MG63 (cell line): ENCODE measurements around the gene UVSSA. TPM values are rescaled to one million over a fixed set of nuclear protein-coding genes. Genes with fewer than 3 reads are reported as not detected.
"Not testable (repeated sequence)": the region's sequence is repeated elsewhere in the genome, so short reads cannot be mapped to it uniquely, and the experiment has no call there.

Experiments used
- DNase-seq: peaks from one replicate; pipeline ENCODE4 v3.0.0-alpha.2; 2020
- H3K27me3 ChIP-seq: fragments of 250-450 bp; sonication (Bioruptor Pico); 2 replicates; pipeline ENCODE4 v1.5.1; 2020; ENCODE audit warnings: mild to moderate bottlenecking, moderate library complexity
- H3K36me3 ChIP-seq: fragments of 250-450 bp; sonication (Bioruptor Pico); 2 replicates; pipeline ENCODE4 v1.5.1; 2020; ENCODE audit warnings: mild to moderate bottlenecking, moderate library complexity
- H3K4me3 ChIP-seq: fragments of 250-450 bp; sonication (Bioruptor Pico); 2 replicates; pipeline ENCODE4 v1.5.1; 2020; ENCODE audit warnings: mild to moderate bottlenecking, moderate library complexity
- H3K9me3 ChIP-seq: fragments of 250-450 bp; sonication (Bioruptor Pico); 2 replicates; pipeline ENCODE4 v1.5.1; 2020; ENCODE audit warnings: mild to moderate bottlenecking, moderate library complexity
- total RNA-seq: library from RNA; depleted of rRNA; stranded (reverse); fragments of >200 nt; shearing (Covaris generic); gene quantifications from 2 replicates; pipeline ENCODE4 v1.2.3, GENCODE V29; 2014; ENCODE audit warnings: low replicate concordance

The UVSSA gene
- total RNA-seq, 1 experiment from 2014 or later: 1.2 TPM

DNA sequence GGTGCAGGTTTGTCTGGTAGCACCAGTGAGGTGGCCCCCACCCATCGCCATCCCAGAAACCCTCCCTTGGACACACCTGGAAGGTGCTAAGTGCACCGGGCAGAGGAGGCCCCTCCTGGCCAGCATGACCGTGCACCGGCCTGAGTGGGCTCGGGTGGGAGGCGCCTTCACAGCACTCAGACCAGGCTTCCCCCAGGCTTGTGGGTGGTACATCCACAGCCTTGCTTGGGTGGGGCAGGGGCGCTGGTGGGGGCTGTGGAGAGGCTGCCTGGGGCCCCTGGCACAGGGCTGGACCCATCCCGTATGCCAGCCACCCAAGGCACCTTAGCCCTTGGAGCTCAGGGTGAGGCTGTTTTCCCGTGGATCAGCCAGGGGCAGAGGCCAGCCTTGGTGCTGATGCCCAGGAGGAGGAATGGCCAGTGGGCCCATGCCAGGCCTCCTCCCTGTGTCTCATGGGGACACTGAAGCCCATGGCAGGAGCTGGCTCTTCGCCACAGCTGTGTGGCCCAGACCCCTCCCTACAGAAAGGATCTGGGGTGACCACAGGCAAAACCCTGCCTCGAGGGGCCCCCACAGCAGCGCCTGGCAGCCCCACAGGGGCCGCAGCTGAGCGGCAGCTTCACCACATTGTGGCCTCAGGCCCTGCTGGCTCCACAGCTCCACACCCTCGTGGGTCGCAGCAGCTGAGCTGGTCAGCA, 37.8 kb downstream of the UVSSA start:
- no peak for DNase-seq
- Histone ChIP-seq H3K27me3 (no peaks in the 10 kb centered on the region), H3K9me3 (no peaks in the 10 kb centered on the region), H3K36me3 (no peaks in the 10 kb centered on the region), H3K4me3 (no peak overlapping the region)

DNA sequence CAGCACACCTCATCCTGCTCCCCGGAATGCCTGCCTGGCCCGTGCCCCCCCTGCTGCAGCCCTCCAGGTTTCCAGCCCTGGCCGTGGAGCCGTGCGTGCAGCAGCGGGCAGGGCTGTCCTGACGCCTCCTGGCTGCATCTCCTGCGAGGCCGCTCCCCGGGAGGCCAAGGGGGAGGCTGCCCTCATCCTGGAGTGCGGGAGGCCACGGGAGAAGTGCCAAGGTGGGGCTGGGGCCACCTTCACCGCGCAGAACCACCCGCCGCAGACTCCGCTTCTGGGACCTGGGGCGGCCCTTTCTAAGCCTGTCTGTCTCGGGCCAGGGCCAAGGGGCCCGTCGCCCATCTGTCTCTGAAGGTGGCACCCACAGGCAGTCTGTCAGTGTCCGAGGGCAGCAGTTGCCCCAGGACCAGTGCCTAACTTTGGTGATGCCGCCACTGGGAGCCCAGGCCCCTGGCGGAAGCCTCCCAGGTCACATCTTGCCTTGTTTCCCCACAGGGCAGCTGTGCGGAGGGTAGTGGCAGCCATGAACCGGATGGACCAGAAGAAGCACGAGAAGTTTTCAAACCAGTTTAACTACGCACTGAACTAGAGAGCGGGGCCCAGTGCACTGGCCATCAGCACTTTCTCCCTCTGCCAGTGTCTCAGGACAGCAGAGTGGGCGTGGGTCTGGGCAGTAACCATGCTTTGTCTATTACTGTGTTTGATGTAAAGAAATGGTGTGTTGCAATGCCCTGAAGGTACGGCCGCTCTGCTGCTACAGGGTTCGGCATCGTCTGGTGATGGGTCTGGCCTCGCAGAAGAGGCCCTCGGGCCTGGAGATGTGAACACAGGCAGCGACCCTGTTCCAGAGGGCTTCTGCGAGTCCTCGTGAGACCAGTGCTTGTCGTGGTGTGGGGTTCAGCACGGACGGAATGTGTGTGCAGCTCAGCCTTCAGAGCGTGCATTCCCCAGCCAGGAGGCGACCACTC, 38.6 kb downstream of the UVSSA start:
- H3K36me3 ChIP-seq: no peaks in the 10 kb centered on the region
- H3K27me3 ChIP-seq: no peaks in the 10 kb centered on the region
- DNase-seq: no peak
- no peaks in the 10 kb centered on the region for H3K9me3 ChIP-seq
- no peak overlapping the region for H3K4me3 ChIP-seq

DNA sequence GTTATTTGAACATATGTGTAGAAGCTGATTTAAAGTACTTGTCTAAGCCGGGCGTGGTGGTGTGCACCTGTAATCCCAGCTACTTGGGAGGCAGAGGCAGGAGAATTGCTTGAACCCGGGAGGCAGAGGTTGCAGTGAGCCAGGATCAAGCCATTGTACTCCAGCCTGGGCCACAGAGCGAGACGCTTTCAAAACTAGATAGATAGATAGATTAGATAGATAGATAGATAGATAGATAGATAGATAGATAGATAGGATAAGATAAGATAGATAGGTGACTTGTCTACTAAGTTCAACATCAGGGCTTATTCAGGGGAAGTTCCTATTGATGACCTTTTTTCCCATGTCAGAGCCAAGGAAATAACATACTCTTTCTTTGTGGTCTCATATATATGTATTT, 46.4 kb downstream of the UVSSA start:
- not testable (repeated sequence) for DNase-seq

DNA sequence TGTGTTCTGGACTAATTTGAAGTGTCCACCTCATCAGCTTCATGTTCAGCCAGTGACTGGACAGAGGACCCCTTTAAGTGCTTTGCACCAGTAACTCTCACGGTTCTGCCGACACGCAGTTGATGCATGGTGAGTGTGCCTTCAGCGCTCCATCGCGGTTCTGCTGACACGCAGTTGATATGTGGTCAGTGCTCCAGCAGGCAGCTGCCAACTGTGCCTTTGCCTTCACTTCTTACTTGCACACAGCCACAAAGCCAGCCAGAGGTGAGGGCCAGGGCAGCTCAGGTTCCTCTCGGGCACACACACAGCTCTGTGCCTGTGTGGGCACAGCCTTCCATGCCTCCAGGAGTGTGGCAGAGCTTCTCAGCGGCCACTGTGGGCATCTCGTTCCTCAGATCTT, 46.9 kb downstream of the UVSSA start:
- H3K9me3 ChIP-seq: no peaks in the 10 kb centered on the region; the same call in 1 of the 2 replicates
- no peak overlapping the region for H3K4me3 ChIP-seq
- no peaks in the 10 kb centered on the region for H3K36me3 ChIP-seq
- no peak for DNase-seq
- H3K27me3 ChIP-seq: no peaks in the 10 kb centered on the region

More for the DNA sequence above, 46.4 kb downstream of the UVSSA start:
- not testable (repeated sequence) for H3K9me3 ChIP-seq, H3K4me3 ChIP-seq, H3K27me3 ChIP-seq, H3K36me3 ChIP-seq

DNA sequence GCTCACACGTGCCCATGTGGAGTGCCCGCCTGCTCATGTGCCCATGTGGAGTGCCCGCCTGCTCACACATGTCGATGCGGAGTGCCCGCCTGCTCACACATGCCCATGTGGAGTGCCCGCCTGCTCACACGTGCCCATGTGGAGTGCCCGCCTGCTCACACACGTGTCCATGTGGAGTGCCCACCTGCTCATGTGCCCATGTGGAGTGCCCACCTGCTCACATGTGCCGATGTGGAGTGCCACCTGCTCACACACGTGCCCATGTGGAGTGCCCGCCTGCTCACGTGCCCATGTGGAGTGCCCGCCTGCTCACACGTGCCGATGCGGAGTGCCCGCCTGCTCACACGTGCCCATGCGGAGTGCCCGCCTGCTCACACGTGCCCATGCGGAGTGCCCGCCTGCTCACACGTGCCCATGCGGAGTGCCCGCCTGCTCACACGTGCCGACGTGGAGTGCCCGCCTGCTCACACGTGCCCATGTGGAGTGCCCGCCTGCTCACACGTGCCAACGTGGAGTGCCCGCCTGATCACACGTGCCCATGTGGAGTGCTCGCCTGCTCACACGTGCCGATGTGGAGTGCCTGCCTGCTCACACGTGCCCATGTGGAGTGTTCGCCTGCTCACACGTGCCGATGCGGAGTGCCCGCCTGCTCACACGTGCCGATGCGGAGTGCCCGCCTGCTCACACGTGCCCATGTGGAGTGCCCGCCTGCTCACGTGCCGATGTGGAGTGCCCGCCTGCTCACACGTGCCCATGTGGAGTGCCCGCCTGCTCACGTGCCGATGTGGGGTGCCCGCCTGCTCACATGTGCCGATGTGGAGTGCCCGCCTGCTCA, 47.8 kb downstream of the UVSSA start:
- H3K4me3 ChIP-seq, H3K36me3 ChIP-seq, H3K9me3 ChIP-seq, DNase-seq, H3K27me3 ChIP-seq: not testable (repeated sequence)

DNA sequence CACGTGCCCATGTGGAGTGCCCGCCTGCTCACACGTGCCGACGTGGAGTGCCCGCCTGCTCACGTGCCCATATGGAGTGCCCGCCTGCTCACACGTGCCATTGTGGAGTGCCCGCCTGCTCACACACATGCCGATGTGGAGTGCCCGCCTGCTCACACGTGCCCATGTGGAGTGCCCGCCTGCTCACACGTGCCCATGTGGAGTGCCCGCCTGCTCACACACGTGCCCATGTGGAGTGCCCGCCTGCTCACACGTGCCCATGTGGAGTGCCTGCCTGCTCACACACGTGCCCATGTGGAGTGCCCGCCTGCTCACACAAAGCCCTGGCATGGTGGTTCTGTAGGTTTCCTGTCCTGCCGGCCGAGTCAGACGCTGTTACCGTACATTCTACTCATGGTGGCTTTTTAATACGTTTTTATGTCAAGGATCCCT, 48.4 kb downstream of the UVSSA start:
- H3K36me3 ChIP-seq, DNase-seq, H3K27me3 ChIP-seq, H3K9me3 ChIP-seq, H3K4me3 ChIP-seq: not testable (repeated sequence)

DNA sequence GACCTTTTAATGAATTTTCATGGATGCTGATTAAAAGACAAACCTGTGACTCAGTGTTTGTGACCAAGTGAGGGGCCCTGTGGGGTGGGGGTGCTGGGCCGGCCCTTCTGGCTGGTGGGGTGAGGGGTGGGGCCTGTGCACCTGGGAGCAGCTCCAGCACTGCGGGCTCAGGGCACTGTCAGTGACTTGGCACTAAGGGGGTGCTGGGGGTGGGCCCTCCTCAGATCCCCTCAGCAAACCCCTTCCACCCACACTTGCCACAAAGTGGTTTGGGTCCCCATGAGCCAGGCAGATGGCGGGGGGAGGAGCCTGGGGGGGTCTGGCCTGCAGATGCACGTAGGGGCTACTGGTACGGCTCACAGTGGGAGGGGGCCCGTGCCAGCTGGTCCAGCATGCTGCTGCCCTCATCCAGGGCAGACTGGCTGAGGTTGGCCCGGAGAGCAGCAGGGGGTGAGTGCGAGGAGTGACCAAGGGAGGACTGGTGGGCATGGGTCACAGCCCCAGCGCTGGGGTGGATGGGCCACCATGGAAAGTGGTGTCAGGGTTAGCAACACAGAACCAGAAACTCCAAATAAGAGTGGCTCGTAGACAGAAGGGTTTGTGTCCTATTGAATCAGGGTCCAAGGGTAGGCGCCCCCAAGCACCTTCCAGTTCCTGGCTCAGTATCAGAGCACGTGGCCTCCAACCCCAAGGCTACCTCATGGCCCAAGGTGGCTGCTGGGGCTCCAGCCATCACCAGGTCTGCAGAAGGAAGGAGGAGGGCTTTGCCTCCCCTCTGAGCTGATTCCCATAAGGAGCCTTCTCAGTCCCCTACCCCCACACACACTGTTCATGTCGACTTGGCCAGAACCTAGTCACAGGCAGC, 49.2 kb downstream of the UVSSA start:
- DNase-seq: no peak
- H3K9me3 ChIP-seq: no peaks in the 10 kb centered on the region; the same call in 1 of the 2 replicates
- H3K4me3 ChIP-seq: no peak overlapping the region
- no peaks in the 10 kb centered on the region for H3K27me3 ChIP-seq
- no peaks in the 10 kb centered on the region for H3K36me3 ChIP-seq

GRCh38 chr4:1396806-1397455, 49.9 kb downstream of the UVSSA start:
- Histone ChIP-seq H3K4me3 (no peak overlapping the region), H3K36me3 (no peaks in the 10 kb centered on the region), H3K27me3 (peaks cover 1% of the 10 kb centered on the region; the same call in 1 of the 2 replicates), H3K9me3 (no peaks in the 10 kb centered on the region)
- no peak for DNase-seq

GRCh38 chr4:1398681-1399507, 51.9 kb downstream of the UVSSA start:
- no peak overlapping the region for H3K4me3 ChIP-seq
- no peaks in the 10 kb centered on the region for H3K9me3 ChIP-seq
- DNase-seq: no peak
- H3K27me3 ChIP-seq: peaks cover 12% of the 10 kb centered on the region
- H3K36me3 ChIP-seq: no peaks in the 10 kb centered on the region

DNA sequence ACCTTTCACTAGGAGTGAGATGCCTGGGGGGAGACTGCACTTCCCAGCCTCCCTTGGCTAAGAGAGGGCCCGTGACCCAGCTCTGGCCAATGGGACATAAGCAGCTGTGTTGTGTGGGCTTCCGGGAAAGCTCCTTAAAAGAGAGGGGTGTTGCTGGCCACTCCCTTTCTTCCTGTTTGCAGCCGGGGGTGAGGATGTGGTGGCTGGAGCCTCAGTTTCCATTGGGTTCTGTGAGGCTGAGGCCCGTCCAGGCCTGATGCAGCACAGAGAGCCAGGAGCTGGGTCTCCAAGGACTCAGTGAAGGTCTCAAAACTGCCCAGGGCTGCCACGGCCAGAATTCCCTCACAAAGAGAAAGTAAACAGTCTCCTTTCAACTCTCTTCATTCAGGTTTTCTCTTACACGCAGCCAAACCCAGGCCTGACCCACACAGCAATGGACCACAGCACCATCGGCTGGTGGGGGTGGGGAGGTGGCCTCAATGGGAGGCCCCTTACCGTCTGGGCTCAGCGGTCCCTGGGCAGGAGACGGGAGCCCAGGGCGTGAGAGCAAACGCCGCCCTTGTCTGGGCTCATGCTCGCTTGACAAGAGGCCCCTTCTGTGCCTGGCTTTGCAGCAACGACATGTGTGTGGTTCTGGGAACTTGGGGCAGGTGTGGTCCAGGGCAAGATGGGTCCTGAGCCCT, 52.6 kb downstream of the UVSSA start:
- Histone ChIP-seq H3K9me3 (no peaks in the 10 kb centered on the region), H3K4me3 (no peak overlapping the region), H3K27me3 (peaks cover 19% of the 10 kb centered on the region), H3K36me3 (no peaks in the 10 kb centered on the region)
- DNase-seq: no peak

DNA sequence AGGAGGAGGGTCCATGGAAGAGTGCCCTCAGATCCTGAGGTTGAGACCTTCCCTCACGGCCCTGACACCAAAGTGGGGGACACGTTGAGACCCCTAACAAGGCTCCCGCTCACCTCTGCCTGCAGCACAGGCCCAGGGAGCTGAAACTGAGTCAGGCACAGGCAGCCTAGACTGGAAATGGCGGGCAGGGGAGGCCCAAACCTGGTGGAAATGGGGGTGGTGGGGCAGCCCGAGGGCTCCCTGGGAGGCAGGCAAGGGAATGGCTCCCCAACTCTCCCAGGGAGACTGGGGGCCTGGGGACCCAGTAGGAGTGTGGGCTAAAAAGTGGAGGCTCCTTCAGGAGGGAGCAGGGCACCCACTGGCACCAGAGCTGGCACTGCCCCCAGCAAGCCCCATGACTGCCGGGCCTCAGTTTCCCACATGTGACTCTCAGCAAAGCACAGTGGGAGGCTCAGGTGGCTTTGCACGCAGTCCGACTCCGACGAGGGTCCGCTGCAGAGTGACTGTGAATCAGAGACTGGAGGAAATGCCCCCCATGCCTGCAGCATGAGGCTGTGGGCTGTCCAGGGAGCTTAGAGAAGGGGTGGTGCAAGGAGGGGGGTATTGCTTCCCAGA, 53.3 kb downstream of the UVSSA start:
- Histone ChIP-seq H3K36me3 (no peaks in the 10 kb centered on the region), H3K27me3 (peaks cover 21% of the 10 kb centered on the region)
- no peak for DNase-seq

DNA sequence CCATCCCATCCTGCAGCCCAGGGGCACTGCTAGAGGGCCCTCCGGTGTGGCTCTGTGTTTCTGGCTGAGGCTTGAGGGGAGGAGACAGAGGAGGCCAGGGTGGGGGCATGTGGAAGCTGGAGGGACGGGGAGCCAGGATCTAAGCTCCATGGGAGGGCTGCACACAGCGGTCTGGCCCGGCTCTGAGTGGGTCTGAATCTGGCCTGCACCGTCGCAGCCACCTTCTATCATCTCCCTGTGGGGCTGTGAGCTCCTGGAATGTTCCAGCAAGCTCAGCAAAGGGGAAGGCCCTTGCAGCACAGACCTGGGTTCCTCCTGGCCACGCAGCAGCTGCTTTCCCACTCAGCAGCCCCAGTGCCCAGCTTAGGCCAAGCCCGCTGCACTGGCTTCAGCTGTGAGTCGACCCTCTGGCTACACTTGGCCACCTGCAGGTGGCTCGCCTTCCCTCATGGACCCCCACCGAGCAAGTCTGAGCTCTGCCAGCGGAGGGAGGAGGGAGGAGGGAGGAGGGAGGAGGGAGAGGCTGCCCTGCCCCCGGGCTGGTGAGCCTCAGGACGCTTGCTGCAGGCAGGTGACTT, 53.9 kb downstream of the UVSSA start:
- no peak for DNase-seq
- Histone ChIP-seq H3K9me3 (no peaks in the 10 kb centered on the region), H3K4me3 (no peak overlapping the region), H3K27me3 (peaks cover 21% of the 10 kb centered on the region), H3K36me3 (no peaks in the 10 kb centered on the region)

More for the DNA sequence above, 53.3 kb downstream of the UVSSA start:
- Histone ChIP-seq H3K9me3 (no peaks in the 10 kb centered on the region), H3K4me3 (no peak overlapping the region)

GRCh38 chr4:1401409-1402020, 54.5 kb downstream of the UVSSA start:
- DNase-seq: no peak
- Histone ChIP-seq H3K4me3 (no peak overlapping the region), H3K27me3 (peaks cover 21% of the 10 kb centered on the region), H3K9me3 (no peaks in the 10 kb centered on the region), H3K36me3 (no peaks in the 10 kb centered on the region)
